Measurements from ENCODE around the gene TRABD. TPM values are rescaled to one million over a fixed set of nuclear protein-coding genes. Genes with fewer than 3 reads are reported as not detected.
A peak's percentile ranks its signal among the peaks of the same experiment; 100 is the strongest.
"Not testable (repeated sequence)": the region's sequence is repeated elsewhere in the genome, so short reads cannot be mapped to it uniquely, and the experiment has no call there.

Gene TRABD
- total and polyA plus RNA-seq, 7 experiments from 2014 or later, result 29.4 to 157 (median 106) TPM

- Mint-ChIP-seq H3K27ac (peak overlapping the region in 1 of 9 donors; percentile 59), H3K4me3 (no peak overlapping the region), H3K9me3 (peaks cover 0 to 2% (median 0%) of the 10 kb centered on the region in 11 donors), H3K27me3 (peaks cover 4 to 20% (median 13%) of the 10 kb centered on the region in 5 donors), H3K4me1 (no peaks in the 10 kb centered on the region), H3K36me3 (no peaks in the 10 kb centered on the region)
- intact Hi-C loops (cut with micrococcal nuclease), result no loop called here
- ChIA-PET CTCF (no interaction called here), POLR2A (no interaction called here)
- no peak for DNase-seq
- Histone ChIP-seq H3K9me3 (ENCODE audit: control insufficient read depth in 2 of 3, low read length in 3 of 3) (no peaks in the 10 kb centered on the region), H3K4me1 (ENCODE audit: control insufficient read depth in 2 of 2, insufficient read depth in 2 of 2, low read length in 2 of 2) (no peaks in the 10 kb centered on the region), H3K4me3 (ENCODE audit: low read length) (no peak overlapping the region), H3K27me3 (ENCODE audit: control insufficient read depth in 2 of 2, insufficient read depth in 2 of 2, low read length in 2 of 2) (no peaks in the 10 kb centered on the region), H3K36me3 (ENCODE audit: control insufficient read depth in 2 of 3, insufficient read depth in 3 of 3, low read length in 3 of 3) (no peaks in the 10 kb centered on the region), H3K27ac (ENCODE audit: low read depth, low read length) (no peak overlapping the region)
- ATAC-seq, result no peak
Measured at GRCh38 chr22:50162391-50162956, 23.2 kb upstream of the TRABD start.

GRCh38 chr22:50165436-50166123 is 20.1 kb upstream of the TRABD start:
- intact Hi-C loops (cut with micrococcal nuclease), result no loop called here
- ChIA-PET CTCF (no interaction called here), POLR2A (no interaction called here)
- H3K9me3 ChIP-seq (ENCODE audit: control insufficient read depth in 2 of 3, low read length in 3 of 3), result no peaks in the 10 kb centered on the region
- Mint-ChIP-seq H3K9me3 (peaks cover 0 to 2% (median 0%) of the 10 kb centered on the region in 11 donors), H3K36me3 (no peaks in the 10 kb centered on the region), H3K4me3 (no peak overlapping the region), H3K27me3 (peaks cover 18 to 33% (median 28%) of the 10 kb centered on the region in 5 donors), H3K27ac (no peak overlapping the region), H3K4me1 (peaks cover 0 to 6% (median 0%) of the 10 kb centered on the region in 7 donors)
- H3K4me3 ChIP-seq (ENCODE audit: low read length), result no peak overlapping the region
- no peaks in the 10 kb centered on the region for H3K4me1 ChIP-seq (ENCODE audit: control insufficient read depth in 2 of 2, insufficient read depth in 2 of 2, low read length in 2 of 2)
- DNase-seq (no peak), ATAC-seq (no peak)
- peaks cover 0 to 4% of the 10 kb centered on the region in 2 donors for H3K27me3 ChIP-seq (ENCODE audit: control insufficient read depth in 2 of 2, insufficient read depth in 2 of 2, low read length in 2 of 2)
- no peaks in the 10 kb centered on the region for H3K36me3 ChIP-seq (ENCODE audit: control insufficient read depth in 2 of 3, insufficient read depth in 3 of 3, low read length in 3 of 3)
- no peak overlapping the region for H3K27ac ChIP-seq (ENCODE audit: low read depth, low read length)

- ATAC-seq, result no peak
- intact Hi-C loops (cut with micrococcal nuclease), result no loop called here
- H3K4me3 Mint-ChIP-seq, result peak overlapping the region in 4 of 10 donors; percentile 2 to 62 (median 31)
Measured at GRCh38 chr22:50167689-50168489, 17.8 kb upstream of the TRABD start.

GRCh38 chr22:50168490-50169180 is 17.1 kb upstream of the TRABD start:
- ATAC-seq; POLR2A ChIA-PET; H3K9me3 Mint-ChIP-seq; DNase-seq; H3K4me1 ChIP-seq (ENCODE audit: control insufficient read depth in 2 of 2, insufficient read depth in 2 of 2, low read length in 2 of 2); H3K36me3 ChIP-seq (ENCODE audit: control insufficient read depth in 2 of 3, insufficient read depth in 3 of 3, low read length in 3 of 3); H3K4me1 Mint-ChIP-seq; H3K4me3 ChIP-seq (ENCODE audit: low read length); H3K27me3 ChIP-seq (ENCODE audit: control insufficient read depth in 2 of 2, insufficient read depth in 2 of 2, low read length in 2 of 2); H3K9me3 ChIP-seq (ENCODE audit: control insufficient read depth in 2 of 3, low read length in 3 of 3); H3K27ac ChIP-seq (ENCODE audit: low read depth, low read length); H3K36me3 Mint-ChIP-seq; intact Hi-C loops (cut with micrococcal nuclease); CTCF ChIA-PET: not testable (repeated sequence)
- Mint-ChIP-seq H3K27ac (peak overlapping the region in 2 of 9 donors; percentile 10 to 15), H3K4me3 (peak overlapping the region in 9 of 10 donors; percentile 36 to 89 (median 72)), H3K27me3 (peaks cover 20 to 49% (median 39%) of the 10 kb centered on the region in 5 donors)

More at GRCh38 chr22:50167689-50168489, 17.8 kb upstream of the TRABD start:
- no peaks in the 10 kb centered on the region for H3K36me3 Mint-ChIP-seq
- H3K4me1 Mint-ChIP-seq, result peaks cover 0 to 6% (median 2%) of the 10 kb centered on the region in 7 donors
- peaks cover 0 to 4% of the 10 kb centered on the region in 2 donors for H3K27me3 ChIP-seq (ENCODE audit: control insufficient read depth in 2 of 2, insufficient read depth in 2 of 2, low read length in 2 of 2)
- no peak overlapping the region for H3K4me3 ChIP-seq (ENCODE audit: low read length)
- CTCF ChIA-PET, result no interaction called here
- POLR2A ChIA-PET, result no interaction called here
- no peaks in the 10 kb centered on the region for H3K36me3 ChIP-seq (ENCODE audit: control insufficient read depth in 2 of 3, insufficient read depth in 3 of 3, low read length in 3 of 3)
- H3K27ac ChIP-seq (ENCODE audit: low read depth, low read length), result no peak overlapping the region
- H3K27ac Mint-ChIP-seq, result peak overlapping the region in 1 of 9 donors; percentile 15
- no peak for DNase-seq
- H3K9me3 Mint-ChIP-seq, result no peaks in the 10 kb centered on the region
- H3K27me3 Mint-ChIP-seq, result peaks cover 21 to 46% (median 42%) of the 10 kb centered on the region in 5 donors
- no peaks in the 10 kb centered on the region for H3K9me3 ChIP-seq (ENCODE audit: control insufficient read depth in 2 of 3, low read length in 3 of 3)
- no peaks in the 10 kb centered on the region for H3K4me1 ChIP-seq (ENCODE audit: control insufficient read depth in 2 of 2, insufficient read depth in 2 of 2, low read length in 2 of 2)

GRCh38 chr22:50169181-50169759 is 16.4 kb upstream of the TRABD start:
- Mint-ChIP-seq H3K27me3 (peaks cover 20 to 49% (median 39%) of the 10 kb centered on the region in 5 donors), H3K9me3 (no peaks in the 10 kb centered on the region), H3K4me3 (peak overlapping the region; percentile 36 to 89 (median 72)), H3K36me3 (no peaks in the 10 kb centered on the region), H3K4me1 (peaks cover 0 to 6% (median 2%) of the 10 kb centered on the region in 7 donors), H3K27ac (peak overlapping the region in 2 of 9 donors; percentile 10 to 55)
- POLR2A ChIA-PET, result no interaction called here
- no peak for ATAC-seq
- peaks cover 0 to 4% of the 10 kb centered on the region in 2 donors for H3K27me3 ChIP-seq (ENCODE audit: control insufficient read depth in 2 of 2, insufficient read depth in 2 of 2, low read length in 2 of 2)
- no peak overlapping the region for H3K4me3 ChIP-seq (ENCODE audit: low read length)
- intact Hi-C loops (cut with micrococcal nuclease), result no loop called here
- no peak overlapping the region for H3K27ac ChIP-seq (ENCODE audit: low read depth, low read length)
- DNase-seq, result no peak
- H3K9me3 ChIP-seq (ENCODE audit: control insufficient read depth in 2 of 3, low read length in 3 of 3), result no peaks in the 10 kb centered on the region
- H3K4me1 ChIP-seq (ENCODE audit: control insufficient read depth in 2 of 2, insufficient read depth in 2 of 2, low read length in 2 of 2), result no peaks in the 10 kb centered on the region
- H3K36me3 ChIP-seq (ENCODE audit: control insufficient read depth in 2 of 3, insufficient read depth in 3 of 3, low read length in 3 of 3), result no peaks in the 10 kb centered on the region
- CTCF ChIA-PET, result no interaction called here

GRCh38 chr22:50169774-50170341 is 15.9 kb upstream of the TRABD start:
- H3K4me1 ChIP-seq (ENCODE audit: control insufficient read depth in 2 of 2, insufficient read depth in 2 of 2, low read length in 2 of 2), result no peaks in the 10 kb centered on the region
- no peaks in the 10 kb centered on the region for H3K36me3 ChIP-seq (ENCODE audit: control insufficient read depth in 2 of 3, insufficient read depth in 3 of 3, low read length in 3 of 3)
- ChIA-PET POLR2A (no interaction called here), CTCF (no interaction called here)
- Mint-ChIP-seq H3K4me3 (peak overlapping the region in 6 of 10 donors; percentile 39 to 63 (median 47)), H3K9me3 (no peaks in the 10 kb centered on the region), H3K27me3 (peaks cover 20 to 48% (median 39%) of the 10 kb centered on the region in 5 donors), H3K27ac (no peak overlapping the region), H3K36me3 (no peaks in the 10 kb centered on the region), H3K4me1 (peaks cover 0 to 6% (median 2%) of the 10 kb centered on the region in 7 donors)
- DNase-seq (peak in 2 of 9 donors; percentile 18 to 69), ATAC-seq (peak; percentile 68)
- intact Hi-C loops (cut with micrococcal nuclease), result loop anchor here (2.0 to 10.0 kb wide), 2 partner anchors 21 to 175 kb away; no protein-coding TSS in a partner anchor
- peaks cover 0 to 4% of the 10 kb centered on the region in 2 donors for H3K27me3 ChIP-seq (ENCODE audit: control insufficient read depth in 2 of 2, insufficient read depth in 2 of 2, low read length in 2 of 2)
- no peak overlapping the region for H3K4me3 ChIP-seq (ENCODE audit: low read length)
- H3K27ac ChIP-seq (ENCODE audit: low read depth, low read length), result no peak overlapping the region
- no peaks in the 10 kb centered on the region for H3K9me3 ChIP-seq (ENCODE audit: control insufficient read depth in 2 of 3, low read length in 3 of 3)
